Astrocyte of the cerebellum (primary cell): Measurements from ENCODE around the gene CFLAR.

Experiments used
- DNase-seq: peaks from one replicate; pipeline ENCODE4 v3.0.0-alpha.2; 2011; ENCODE audit warnings: low read depth
- H3K4me3 ChIP-seq: 2 replicates; pipeline ENCODE4 v1.5.1; 2011; ENCODE audit warnings: mild to moderate bottlenecking, low read depth, low read length, moderate library complexity
- in situ Hi-C: cut with HindIII; loops from 2 replicates; pipeline ENCODE4 v1.10.0; 2017; ENCODE audit warnings: low sequenced_read_pairs
- TF ChIP-seq, protein P1 (sequence below): IDR thresholded peaks from 2 replicates; pipeline ENCODE4 v1.5.1; 2012; ENCODE audit warnings: low read length, low read depth, moderate library complexity, mild to moderate bottlenecking; ENCODE audit errors: missing control alignments

The CFLAR gene

DNA sequence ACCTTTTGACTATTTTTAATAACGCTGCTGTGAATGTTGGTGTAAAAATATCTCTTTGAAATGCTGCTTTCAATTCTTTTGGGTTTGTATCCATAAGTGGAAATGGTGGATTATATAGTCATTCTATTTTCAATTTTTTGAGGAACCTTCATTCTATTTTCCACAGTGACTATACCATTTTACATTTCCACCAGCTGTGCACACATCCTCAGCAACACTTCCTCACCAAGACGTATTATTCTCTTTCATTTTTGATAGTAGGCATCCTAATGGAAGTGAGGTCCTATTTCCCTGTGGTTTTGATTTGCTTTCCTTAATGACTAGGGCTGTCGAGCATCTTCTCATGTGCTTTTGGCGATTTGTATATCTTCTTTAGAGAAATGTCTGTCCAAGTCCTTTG lies 81.8 kb downstream of the CFLAR start:
- in situ Hi-C loops: no loop called here
- no peak for DNase-seq
- no peak overlapping the region for H3K4me3 ChIP-seq
- TF ChIP-seq, protein P1, sequence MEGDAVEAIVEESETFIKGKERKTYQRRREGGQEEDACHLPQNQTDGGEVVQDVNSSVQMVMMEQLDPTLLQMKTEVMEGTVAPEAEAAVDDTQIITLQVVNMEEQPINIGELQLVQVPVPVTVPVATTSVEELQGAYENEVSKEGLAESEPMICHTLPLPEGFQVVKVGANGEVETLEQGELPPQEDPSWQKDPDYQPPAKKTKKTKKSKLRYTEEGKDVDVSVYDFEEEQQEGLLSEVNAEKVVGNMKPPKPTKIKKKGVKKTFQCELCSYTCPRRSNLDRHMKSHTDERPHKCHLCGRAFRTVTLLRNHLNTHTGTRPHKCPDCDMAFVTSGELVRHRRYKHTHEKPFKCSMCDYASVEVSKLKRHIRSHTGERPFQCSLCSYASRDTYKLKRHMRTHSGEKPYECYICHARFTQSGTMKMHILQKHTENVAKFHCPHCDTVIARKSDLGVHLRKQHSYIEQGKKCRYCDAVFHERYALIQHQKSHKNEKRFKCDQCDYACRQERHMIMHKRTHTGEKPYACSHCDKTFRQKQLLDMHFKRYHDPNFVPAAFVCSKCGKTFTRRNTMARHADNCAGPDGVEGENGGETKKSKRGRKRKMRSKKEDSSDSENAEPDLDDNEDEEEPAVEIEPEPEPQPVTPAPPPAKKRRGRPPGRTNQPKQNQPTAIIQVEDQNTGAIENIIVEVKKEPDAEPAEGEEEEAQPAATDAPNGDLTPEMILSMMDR: no peak

DNA sequence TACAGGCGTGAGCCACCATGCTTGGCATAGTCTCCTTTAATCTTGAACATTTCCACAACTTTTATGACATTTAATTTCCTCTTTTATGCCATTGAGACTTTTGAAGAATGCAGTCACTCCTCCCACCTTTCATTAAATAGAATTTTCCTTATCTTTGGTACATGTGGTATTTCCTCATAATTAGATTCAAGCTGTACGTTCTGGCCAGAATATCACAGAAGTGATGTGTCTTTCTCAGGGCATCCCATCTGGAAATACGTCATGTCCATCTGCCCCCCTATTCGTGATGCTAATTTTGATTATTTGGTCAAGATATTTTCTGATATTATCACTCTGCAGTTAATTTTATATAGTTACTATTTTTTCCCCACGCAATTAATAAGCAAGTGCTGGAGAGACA lies 83.9 kb downstream of the CFLAR start:
- in situ Hi-C loops: no loop called here
- H3K4me3 ChIP-seq: no peak overlapping the region

DNA sequence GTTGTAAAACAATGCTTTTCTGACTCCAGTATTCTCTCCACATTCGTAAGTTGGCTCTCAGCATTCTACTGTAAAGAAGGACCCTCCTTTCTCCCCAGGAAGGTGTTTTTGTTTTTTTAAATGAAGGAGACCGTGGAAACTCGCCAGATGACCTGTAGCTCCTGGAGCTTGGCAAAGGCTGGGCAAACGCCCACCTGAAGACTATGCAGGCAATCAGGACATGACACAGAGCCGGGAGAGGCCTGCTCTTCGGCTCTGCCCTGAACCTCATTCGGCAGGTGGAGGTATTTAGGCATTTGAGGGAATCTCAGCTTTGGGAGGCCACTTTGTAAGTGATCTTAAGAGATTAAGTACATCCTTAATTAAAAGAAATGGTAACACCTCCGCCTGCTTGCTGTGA lies 84.4 kb downstream of the CFLAR start:
- in situ Hi-C loops: no loop called here
- H3K4me3 ChIP-seq: no peak overlapping the region
- DNase-seq: no peak
- TF ChIP-seq, protein P1: no peak

More for the DNA sequence above, 83.9 kb downstream of the CFLAR start:
- no peak for DNase-seq
- TF ChIP-seq, protein P1: no peak

DNA sequence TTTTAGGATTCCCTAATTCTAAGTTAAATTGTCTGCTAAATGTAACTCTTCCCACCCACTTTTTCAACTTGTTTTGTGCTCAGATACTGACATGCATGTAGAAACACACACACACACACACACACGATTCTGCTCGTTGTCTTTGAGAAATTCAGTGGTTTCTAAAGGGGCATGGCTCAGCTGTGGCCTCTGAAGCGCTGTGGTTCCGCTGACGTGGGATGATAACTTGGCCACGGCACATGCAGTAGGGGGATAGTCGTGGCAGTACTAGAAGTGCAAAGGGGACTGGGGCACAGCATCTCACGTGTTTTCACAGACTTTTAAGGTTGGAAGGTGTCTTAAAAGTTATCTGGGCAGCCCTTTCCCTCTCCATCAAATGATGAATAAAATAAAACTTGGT lies 85.4 kb downstream of the CFLAR start:
- no peak overlapping the region for H3K4me3 ChIP-seq
- in situ Hi-C loops: no loop called here
- TF ChIP-seq, protein P1: no peak
- DNase-seq: no peak

DNA sequence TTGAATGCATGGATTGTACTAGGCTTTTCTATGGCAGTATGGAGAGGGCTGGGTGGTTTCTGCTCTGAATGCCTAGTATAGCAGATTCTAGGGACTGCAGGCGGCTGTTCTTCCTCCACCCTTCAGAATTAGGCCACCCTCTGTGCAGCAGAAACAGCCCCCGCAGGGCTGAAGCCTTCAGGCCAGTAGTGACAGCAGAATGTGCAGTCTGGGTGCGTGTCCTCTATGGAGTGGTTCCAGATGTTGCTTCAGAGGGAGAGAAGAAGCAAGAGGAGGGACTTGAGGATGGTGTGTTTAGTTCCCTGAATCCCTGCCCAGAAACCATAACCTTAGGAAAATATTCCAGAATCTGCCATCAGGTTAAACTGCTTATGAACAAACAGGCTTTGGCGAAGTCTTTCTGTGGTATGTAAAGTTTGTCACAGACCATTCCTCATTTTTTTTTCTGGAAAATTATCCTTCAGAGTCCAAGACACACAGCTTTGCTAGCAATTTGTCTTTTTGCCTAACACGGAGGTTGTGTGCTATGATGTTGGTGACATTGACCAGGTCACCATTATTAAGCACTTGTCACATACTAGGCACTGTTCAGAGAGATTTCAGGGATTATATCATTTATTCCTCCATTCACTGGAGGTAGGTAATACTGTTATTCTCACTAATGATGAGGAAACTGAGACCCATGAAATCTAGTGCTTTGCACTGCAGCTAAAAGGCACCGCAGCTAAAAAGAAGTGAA lies 88.1 kb downstream of the CFLAR start:
- no peak for DNase-seq
- TF ChIP-seq, protein P1: no peak
- in situ Hi-C loops: no loop called here

DNA sequence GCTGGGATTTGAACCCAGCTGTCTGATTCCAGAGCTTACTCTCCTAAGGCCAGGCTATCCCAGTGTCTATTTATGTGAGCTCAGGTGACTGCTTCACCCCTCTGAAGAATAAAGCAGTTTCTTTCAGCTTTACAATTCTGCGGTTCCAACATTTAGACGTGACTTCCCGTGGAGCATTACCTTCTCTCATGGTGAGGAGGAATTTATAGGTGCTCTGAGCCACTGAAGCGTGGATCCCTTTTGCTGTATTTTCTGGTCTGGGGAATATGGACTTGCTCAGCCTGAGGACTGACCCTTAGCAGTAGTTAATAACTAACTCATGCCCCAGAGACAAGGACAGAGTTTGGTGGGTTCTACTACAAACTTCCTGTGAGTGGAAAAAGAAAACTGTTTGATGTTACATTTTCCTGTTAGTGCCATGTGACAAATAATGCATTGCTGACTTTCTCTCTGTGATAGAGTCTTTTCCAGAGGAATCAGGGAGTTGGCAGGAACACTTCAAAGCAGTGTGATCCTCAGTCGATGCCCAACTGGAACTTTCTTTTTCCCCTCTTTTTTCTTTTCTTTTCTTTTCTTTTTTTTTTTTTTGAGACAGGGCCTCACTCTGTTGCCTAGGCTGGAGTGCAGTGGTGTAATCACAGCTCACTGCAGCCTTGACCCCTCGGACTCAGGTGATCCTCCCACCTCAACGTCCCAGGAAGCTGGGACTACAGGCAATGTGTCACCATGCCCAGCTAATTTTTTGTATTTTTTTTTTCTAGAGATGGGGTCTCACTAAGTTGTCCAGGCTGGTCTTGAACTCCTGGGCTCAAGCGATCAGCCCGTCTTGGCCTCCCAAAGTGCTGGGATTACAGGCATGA lies 88.9 kb downstream of the CFLAR start:
- H3K4me3 ChIP-seq: no peak overlapping the region
- in situ Hi-C loops: no loop called here
- DNase-seq: no peak
- TF ChIP-seq, protein P1: no peak

More for the DNA sequence above, 88.1 kb downstream of the CFLAR start:
- H3K4me3 ChIP-seq: no peak overlapping the region
